Inflammatory macrophage treated with lipopolysaccharide for 4 hours (primary cell): ENCODE measurements around the gene MAD1L1.

Source experiments
- DNase-seq: peaks from one replicate; pipeline ENCODE4 v3.0.0-alpha.2; 2020

Gene MAD1L1

GRCh38 chr7:2019711-2020511 is 212.8 kb downstream of the MAD1L1 start:
- DNase-seq: peak; percentile 97

- DNase-seq: no peak
Observed at GRCh38 chr7:2019461-2019710, 213.4 kb downstream of the MAD1L1 start.

GRCh38 chr7:2018569-2019460 is 213.9 kb downstream of the MAD1L1 start:
- DNase-seq: peak; percentile 90

GRCh38 chr7:2017914-2018568 is 214.7 kb downstream of the MAD1L1 start:
- no peak for DNase-seq

GRCh38 chr7:2017481-2017891 is 215.3 kb downstream of the MAD1L1 start:
- no peak for DNase-seq

- DNase-seq: no peak
Observed at GRCh38 chr7:2016761-2017480, 215.8 kb downstream of the MAD1L1 start.

- no peak for DNase-seq
Observed at GRCh38 chr7:2016021-2016631, 216.6 kb downstream of the MAD1L1 start.

- no peak for DNase-seq
Observed at GRCh38 chr7:2015251-2015871, 217.4 kb downstream of the MAD1L1 start.

GRCh38 chr7:2014391-2015241 is 218.1 kb downstream of the MAD1L1 start:
- DNase-seq: no peak

GRCh38 chr7:2013381-2014311 is 219.1 kb downstream of the MAD1L1 start:
- no peak for DNase-seq

- no peak for DNase-seq
Observed at GRCh38 chr7:2012981-2013380, 219.8 kb downstream of the MAD1L1 start.

GRCh38 chr7:2012044-2012900 is 220.5 kb downstream of the MAD1L1 start:
- no peak for DNase-seq

- no peak for DNase-seq
Observed at GRCh38 chr7:2011266-2012043, 221.3 kb downstream of the MAD1L1 start.

GRCh38 chr7:2010551-2011265 is 222.0 kb downstream of the MAD1L1 start:
- DNase-seq: no peak

GRCh38 chr7:2010101-2010500 is 222.6 kb downstream of the MAD1L1 start:
- no peak for DNase-seq

- no peak for DNase-seq
Observed at GRCh38 chr7:2009541-2010001, 223.2 kb downstream of the MAD1L1 start.

GRCh38 chr7:2008936-2009540 is 223.7 kb downstream of the MAD1L1 start:
- no peak for DNase-seq
